Mammary epithelial cell (primary cell): ENCODE data around the gene POC1A.

Experiments used
- EZH2 ChIP-seq: IDR thresholded peaks from 2 replicates; pipeline ENCODE4 v1.6.1; 2012; ENCODE audit warnings: low read length, inconsistent platforms, borderline replicate concordance
- TF ChIP-seq, protein P1 (sequence below), 2 donors: IDR thresholded peaks in 1 of 2; conservative IDR thresholded peaks in 1 of 2; 2 replicates each; pipeline ENCODE4 v1.5.1; 2011 to 2012; ENCODE audit warnings: inconsistent platforms in 2 of 2, low read length in 2 of 2, mild to moderate bottlenecking in 2 of 2, control low read depth in 1 of 2, low read depth in 1 of 2; ENCODE audit not compliant: insufficient read depth in 1 of 2; ENCODE audit errors: extremely low read depth in 1 of 2

DNA sequence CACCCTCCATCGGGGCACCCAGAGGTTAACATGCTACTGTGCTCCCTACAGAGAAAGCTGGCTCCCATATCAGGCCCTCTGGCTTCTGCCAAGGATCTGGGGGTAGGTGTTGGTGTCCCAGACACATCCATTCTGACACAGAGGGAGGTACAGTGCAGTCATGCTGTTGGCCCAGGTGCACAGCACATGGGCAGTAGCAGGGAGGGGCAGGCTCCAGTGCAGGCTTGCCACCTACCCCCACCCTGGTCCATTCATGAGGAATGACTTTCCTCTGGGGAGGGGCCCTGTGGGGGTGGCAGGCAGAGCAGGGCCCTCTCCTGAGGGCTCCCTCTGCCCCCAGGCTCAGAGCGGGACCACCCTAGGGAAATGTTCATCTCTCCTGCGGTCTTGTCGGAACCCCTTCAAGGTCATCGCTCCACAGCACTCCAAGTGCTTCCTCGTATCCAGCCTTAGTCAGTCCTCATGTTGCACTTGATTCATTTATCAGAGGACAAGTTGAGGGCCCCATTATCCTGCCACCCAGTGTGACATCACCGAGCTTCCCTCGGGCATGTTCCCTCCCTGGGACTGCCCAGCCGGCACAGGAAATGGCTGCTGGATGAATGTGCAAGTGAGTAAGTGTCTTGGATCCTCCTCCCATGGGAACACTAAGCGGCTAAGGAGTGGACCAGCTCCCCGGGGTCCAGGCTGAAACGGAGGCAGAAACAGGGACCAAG is 107.9 kb downstream of the POC1A start:
- TF ChIP-seq, protein P1, sequence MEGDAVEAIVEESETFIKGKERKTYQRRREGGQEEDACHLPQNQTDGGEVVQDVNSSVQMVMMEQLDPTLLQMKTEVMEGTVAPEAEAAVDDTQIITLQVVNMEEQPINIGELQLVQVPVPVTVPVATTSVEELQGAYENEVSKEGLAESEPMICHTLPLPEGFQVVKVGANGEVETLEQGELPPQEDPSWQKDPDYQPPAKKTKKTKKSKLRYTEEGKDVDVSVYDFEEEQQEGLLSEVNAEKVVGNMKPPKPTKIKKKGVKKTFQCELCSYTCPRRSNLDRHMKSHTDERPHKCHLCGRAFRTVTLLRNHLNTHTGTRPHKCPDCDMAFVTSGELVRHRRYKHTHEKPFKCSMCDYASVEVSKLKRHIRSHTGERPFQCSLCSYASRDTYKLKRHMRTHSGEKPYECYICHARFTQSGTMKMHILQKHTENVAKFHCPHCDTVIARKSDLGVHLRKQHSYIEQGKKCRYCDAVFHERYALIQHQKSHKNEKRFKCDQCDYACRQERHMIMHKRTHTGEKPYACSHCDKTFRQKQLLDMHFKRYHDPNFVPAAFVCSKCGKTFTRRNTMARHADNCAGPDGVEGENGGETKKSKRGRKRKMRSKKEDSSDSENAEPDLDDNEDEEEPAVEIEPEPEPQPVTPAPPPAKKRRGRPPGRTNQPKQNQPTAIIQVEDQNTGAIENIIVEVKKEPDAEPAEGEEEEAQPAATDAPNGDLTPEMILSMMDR (conservative IDR thresholded peaks at IDR 0.05 in 1 of 2, IDR thresholded peaks at IDR 0.05 in 1 of 2; ENCODE audit: extremely low read depth in 1 of 2, insufficient read depth in 1 of 2, low read depth in 1 of 2, low read length in 2 of 2) = no peak
- TF ChIP-seq EZH2 = no peak
